HCT116 (cell line): ENCODE measurements around the gene HES2. TPM values are rescaled to one million over a fixed set of nuclear protein-coding genes. Genes with fewer than 3 reads are reported as not detected.

ENCODE experiments used
- ATAC-seq: fragments of 200-7000 bp; cut with Tn5 transposase; 2 replicates; pipeline ENCODE4 v1.9.1; 2020; ENCODE audit warnings: mild to moderate bottlenecking, moderate library complexity
- BruUV-seq: library from RNA; stranded (reverse); fragments of 400-500 nt; replicated peaks from 2 replicates; lab custom pipeline; 2021; lab: Mats Ljungman, UMichigan
- CTCF ChIA-PET: fragments of 300-600 bp; sonication (Branson Sonifier 250); formaldehyde crosslinking; loops from one replicate; lab custom pipeline; 2021; ENCODE audit warnings: antibody characterized with exemption; lab: Charles Lee
- POLR2A ChIA-PET: fragments of 300-600, 350-600 bp; sonication (Branson Sonifier 250); formaldehyde crosslinking; loops from one replicate; lab custom pipeline; 2021; ENCODE audit warnings: antibody characterized with exemption; lab: Charles Lee
- RAD21 ChIA-PET, 2 experiments: fragments of 300-600 bp; sonication (Branson Sonifier 250); formaldehyde crosslinking; loops; one replicate each; lab custom pipeline; 2023; ENCODE audit warnings: low total read pairs in 2 of 2; ENCODE audit not compliant: uncharacterized antibody in 2 of 2, unreplicated experiment in 2 of 2, low non-redundant PET in 1 of 2; lab: Charles Lee
- DNase-seq: peaks from one replicate; pipeline ENCODE4 v3.0.0-alpha.2; 2010; ENCODE audit warnings: low read depth, low spot score
- H2AFZ ChIP-seq: fragments of 200-600 bp; shearing (Covaris generic), sonication (generic); 2 replicates; pipeline ENCODE4 v1.6.1; 2017; ENCODE audit warnings: low read depth, mixed run types, mixed read lengths, antibody characterized with exemption, low read length; ENCODE audit not compliant: poor library complexity, severe bottlenecking
- H3K27ac ChIP-seq: 2 replicates; pipeline ENCODE4 v1.5.1; 2012; ENCODE audit warnings: low read depth, low read length
- H3K27me3 ChIP-seq: fragments of 200-600 bp; sonication (generic); 2 replicates; pipeline ENCODE4 v1.6.1; 2016; ENCODE audit warnings: mixed run types, low read length, mixed read lengths; ENCODE audit not compliant: insufficient read depth
- H3K36me3 ChIP-seq, 2 experiments: fragments of 200-500 bp in 1 of 2; fragments of 200-600 bp in 1 of 2; sonication (Bioruptor generic) in 1 of 2; sonication (generic) in 1 of 2; 2 replicates each; pipeline versions ENCODE4 v1.5.1 to v1.6.1; 2014 to 2016; ENCODE audit warnings: low read length in 2 of 2, inconsistent platforms in 1 of 2, mixed read lengths in 1 of 2, mixed run types in 1 of 2; ENCODE audit not compliant: insufficient read depth in 2 of 2, control insufficient read depth in 1 of 2
- H3K4me1 ChIP-seq, 2 experiments: fragments of 200-600 bp in 1 of 2; sonication (generic) in 1 of 2; 2 replicates each; pipeline versions ENCODE4 v1.5.1 to v1.6.1; 2012 to 2017; ENCODE audit warnings: low read length in 2 of 2, inconsistent platforms in 1 of 2, mild to moderate bottlenecking in 1 of 2, mixed read lengths in 1 of 2, mixed run types in 1 of 2, moderate library complexity in 1 of 2; ENCODE audit not compliant: insufficient read depth in 2 of 2, control insufficient read depth in 1 of 2
- H3K4me2 ChIP-seq: fragments of 200-600 bp; sonication (generic); 2 replicates; pipeline ENCODE4 v1.6.1; 2017; ENCODE audit warnings: mixed run types, low read length, mixed read lengths
- H3K4me3 ChIP-seq, 2 experiments: fragments of 200-600 bp in 1 of 2; sonication (generic) in 1 of 2; replicated peaks in 1 of 2; 2 replicates each; pipeline ENCODE4 v1.5.1; 2011 to 2016; ENCODE audit warnings: low read length in 2 of 2, control low read depth in 1 of 2, low read depth in 1 of 2, mild to moderate bottlenecking in 1 of 2, mixed read lengths in 1 of 2, mixed run types in 1 of 2
- H3K79me2 ChIP-seq: fragments of 200-600 bp; sonication (generic); 2 replicates; pipeline ENCODE4 v1.6.1; 2017; ENCODE audit warnings: mild to moderate bottlenecking, mixed run types, low read length, moderate library complexity, mixed read lengths; ENCODE audit not compliant: insufficient read depth
- H3K9ac ChIP-seq: fragments of 200-600 bp; sonication (generic); 2 replicates; pipeline ENCODE4 v1.6.1; 2016; ENCODE audit warnings: low read length, mixed read lengths
- H3K9me2 ChIP-seq: fragments of 200-600 bp; sonication (generic), shearing (Covaris generic); 2 replicates; pipeline ENCODE4 v1.6.1; 2017; ENCODE audit warnings: mixed run types, mild to moderate bottlenecking, moderate library complexity; ENCODE audit not compliant: insufficient read depth
- H3K9me3 ChIP-seq, 2 experiments: fragments of 200-500 bp in 1 of 2; fragments of 200-600 bp in 1 of 2; sonication (Bioruptor generic) in 1 of 2; sonication (generic) in 1 of 2; 2 replicates each; pipeline ENCODE4 v1.6.1; 2014 to 2017; ENCODE audit warnings: low read length in 2 of 2, mixed read lengths in 2 of 2, inconsistent platforms in 1 of 2, low read depth in 1 of 2, mild to moderate bottlenecking in 1 of 2, mixed run types in 1 of 2, moderate library complexity in 1 of 2; ENCODE audit not compliant: control insufficient read depth in 1 of 2, insufficient read depth in 1 of 2
- H4K20me1 ChIP-seq: fragments of 200-600 bp; sonication (generic), shearing (Covaris generic); 2 replicates; pipeline ENCODE4 v1.6.1; 2017; ENCODE audit warnings: mixed run types, mild to moderate bottlenecking, moderate library complexity; ENCODE audit not compliant: insufficient read depth
- CTCF ChIP-seq, 3 experiments: fragments of 200-600 bp in 1 of 3; sonication (generic) in 1 of 3; IDR thresholded peaks in 2 of 3; conservative IDR thresholded peaks in 1 of 3; 2 replicates each; pipeline ENCODE4 v1.5.1; 2012 to 2017; ENCODE audit warnings: low read depth in 2 of 3, low read length in 2 of 3, antibody characterized with exemption in 1 of 3, borderline replicate concordance in 1 of 3, control low read depth in 1 of 3, mild to moderate bottlenecking in 1 of 3, mixed read lengths in 1 of 3, mixed run types in 1 of 3, moderate library complexity in 1 of 3; ENCODE audit not compliant: insufficient read depth in 1 of 3
- POLR2A ChIP-seq: IDR thresholded peaks from 2 replicates; pipeline ENCODE4 v1.7.0; 2011; ENCODE audit warnings: borderline replicate concordance; ENCODE audit not compliant: insufficient read depth, insufficient read length; ENCODE audit errors: extremely low read depth
- POLR2AphosphoS5 ChIP-seq: IDR thresholded peaks from 2 replicates; pipeline ENCODE4 v1.6.1; 2011; ENCODE audit warnings: mild to moderate bottlenecking, low read depth, low read length, moderate library complexity
- intact Hi-C: fragments of 100-400 bp; cut with micrococcal nuclease; formaldehyde crosslinking; loops from 2 replicates; pipeline ENCODE4 v1.10.0; 2022
- total RNA-seq: library from RNA; stranded (reverse); gene quantifications from one replicate; pipeline ENCODE4 v1.2.1, GENCODE V29; 2021; ENCODE audit not compliant: unreplicated experiment

HES2 gene
- total RNA-seq, 1 experiment from 2014 or later = 8.4 TPM

- ATAC-seq = peak; percentile 84
- H3K4me3 ChIP-seq = peak overlapping the region; percentile 24 to 48
- H3K27me3 ChIP-seq = no peaks in the 10 kb centered on the region
- no TSS peak for BruUV-seq
- peaks cover 8 to 36% of the 10 kb centered on the region in 2 experiments for H3K4me1 ChIP-seq
- no peaks in the 10 kb centered on the region; the same call in 1 of the 2 replicates for H3K79me2 ChIP-seq
- H2AFZ ChIP-seq = no peak overlapping the region
- H3K36me3 ChIP-seq = no peaks in the 10 kb centered on the region
- POLR2A ChIA-PET = interaction anchor here (0.7 to 1.7 kb wide), 5 partner anchors 13 to 114 kb away, joined by 3 to 7 read pairs (median 5); partner anchors contain the start of gene NOL9
- H4K20me1 ChIP-seq = no peaks in the 10 kb centered on the region
- CTCF ChIA-PET = interaction anchor here (0.5 to 6.5 kb wide), 17 partner anchors 9 to 236 kb away, joined by 3 to 105 read pairs (median 5); partner anchors contain the start of genes ACOT7, ESPN, HES2 and ICMT
- peak overlapping the region; percentile 60 for H3K9ac ChIP-seq
- H3K9me2 ChIP-seq = no peaks in the 10 kb centered on the region
- no peaks in the 10 kb centered on the region for H3K9me3 ChIP-seq
- intact Hi-C loops = loop anchor here (10.0 kb wide), 1 partner anchor 774 kb away; no protein-coding TSS in a partner anchor
- peak overlapping the region; percentile 47; the same call in 1 of the 2 replicates for H3K27ac ChIP-seq
- TF ChIP-seq POLR2AphosphoS5 (0 out of 2 replicates have a peak, but pooled peaks have one; percentile 22), CTCF (IDR thresholded peaks at IDR 0.05 in 2 of 3, conservative IDR thresholded peaks at IDR 0.05 in 1 of 3; ENCODE audit: borderline replicate concordance in 1 of 3, insufficient read depth in 1 of 3, low read depth in 2 of 3, low read length in 2 of 3) (peak in 2 of 3 experiments; percentile 41 to 65; a peak in 4 of 6 replicates), POLR2A (no peak)
- TF ChIP-seq, all 23 proteins: peak for 2
- DNase-seq = no peak
- peak overlapping the region; percentile 76 for H3K4me2 ChIP-seq
- RAD21 ChIA-PET = interaction anchor here (0.9 kb wide), 2 partner anchors 17 to 194 kb away, joined by 4 to 7 read pairs; no protein-coding TSS in a partner anchor
These were observed 20.7 kb upstream of the HES2 start for GRCh38 chr1:6440198-6441126.
